GM18511 (cell line): ENCODE data around the gene MAF.
A peak's percentile ranks its signal among the peaks of the same experiment; 100 is the strongest.

Experiments
- ATAC-seq: cut with Tn5 transposase; IDR thresholded peaks from one replicate; pipeline ENCODE4 v1.9.1; 2021; ENCODE audit warnings: mild to moderate bottlenecking, moderate library complexity; ENCODE audit not compliant: unreplicated experiment

The MAF gene

DNA sequence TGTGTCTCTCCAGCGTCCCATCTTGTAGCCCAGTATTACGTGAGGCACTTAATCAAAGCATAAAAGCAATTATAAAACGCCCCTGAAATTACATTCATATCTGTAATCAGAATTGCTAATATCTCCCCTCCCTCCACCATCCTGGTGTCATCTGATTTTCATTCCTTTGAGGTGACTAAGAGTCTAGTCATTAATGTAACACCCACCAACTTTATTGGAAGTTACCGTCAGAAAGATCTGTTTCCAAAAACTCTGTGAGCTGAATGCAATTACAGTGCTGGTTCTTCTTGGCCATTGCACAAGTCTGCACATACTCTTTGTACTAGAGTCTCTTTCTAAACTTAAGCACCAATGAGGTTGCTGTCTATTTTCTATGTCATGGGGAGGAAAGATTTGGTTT is 12.5 kb upstream of the MAF start:
- ATAC-seq, result no peak

DNA sequence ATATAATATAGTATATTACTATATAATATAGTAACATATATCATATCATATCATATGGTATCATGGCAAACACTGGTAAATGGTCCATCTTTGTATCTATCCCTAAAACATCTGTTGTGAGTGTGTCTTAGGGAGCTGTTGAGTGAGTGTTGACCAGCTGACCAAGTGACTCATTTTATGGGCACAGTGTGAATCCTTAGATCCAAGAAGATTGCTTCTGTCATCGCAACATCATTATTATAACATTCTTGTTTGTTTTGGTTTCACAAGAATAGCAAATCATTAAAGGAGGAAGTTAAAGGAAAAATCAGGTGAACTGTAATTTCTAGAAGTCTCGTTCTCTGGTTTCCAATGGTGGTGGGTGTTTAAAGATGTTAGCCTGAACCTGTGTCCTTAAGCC is 11.7 kb upstream of the MAF start:
- no peak for ATAC-seq

DNA sequence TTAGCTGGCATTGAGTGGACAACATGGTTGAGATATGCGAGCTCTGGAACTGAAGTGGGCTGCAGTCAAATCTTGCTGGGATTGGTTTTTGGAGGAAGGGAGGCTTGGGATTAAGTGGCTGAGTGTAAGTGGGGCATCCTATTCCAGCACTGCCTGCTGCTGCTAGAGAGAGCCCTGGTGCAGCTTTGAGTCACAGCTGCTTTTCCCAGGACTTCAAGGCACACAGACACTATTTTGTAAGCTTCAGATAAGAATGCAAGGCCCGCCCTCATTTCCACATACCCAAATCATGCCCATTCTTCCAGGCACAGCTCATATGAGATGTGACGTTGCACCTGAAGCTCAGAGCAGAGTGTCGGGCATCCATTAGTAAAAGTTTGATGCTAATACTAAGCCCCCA is 10.2 kb upstream of the MAF start:
- ATAC-seq, result no peak

DNA sequence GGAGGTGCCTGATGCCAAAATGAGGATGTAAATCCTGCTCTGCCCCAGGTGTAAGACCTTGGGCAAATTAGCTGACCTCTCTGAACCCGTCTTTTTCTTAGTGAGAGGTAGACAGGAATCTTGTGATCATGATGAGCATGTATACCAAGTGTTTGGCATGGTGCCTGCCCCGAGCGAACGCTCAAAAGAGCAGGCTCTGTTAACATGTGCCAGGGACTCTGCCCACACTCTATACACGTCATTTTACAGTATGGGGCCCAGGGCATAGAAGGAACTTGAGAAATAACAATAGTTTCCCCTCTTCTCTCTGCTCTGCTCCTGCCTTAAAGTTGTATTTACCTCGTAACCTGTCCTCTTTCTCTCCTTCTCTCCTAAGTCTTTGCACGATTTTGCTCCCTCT is 9.3 kb upstream of the MAF start:
- ATAC-seq, result no peak

DNA sequence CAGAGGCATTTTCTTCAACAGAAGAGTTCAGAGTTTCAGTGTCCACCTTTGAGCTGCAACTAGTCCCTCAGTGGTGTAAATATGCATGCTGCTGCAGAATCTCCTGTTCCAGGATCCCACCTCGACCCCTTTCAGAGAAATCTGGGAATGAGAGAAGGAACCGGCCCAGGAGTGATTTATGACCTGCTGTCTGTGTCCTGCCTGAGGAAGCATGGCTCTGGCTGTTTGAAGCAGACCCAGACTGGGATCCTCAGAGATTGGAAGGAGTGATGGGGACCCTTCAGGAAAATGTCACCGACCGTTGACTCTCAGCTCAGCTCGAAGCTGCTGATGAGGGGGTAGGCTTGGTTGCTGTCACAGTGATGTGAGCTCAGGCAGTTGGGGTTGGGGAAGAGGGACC is 8.4 kb upstream of the MAF start:
- no peak for ATAC-seq

DNA sequence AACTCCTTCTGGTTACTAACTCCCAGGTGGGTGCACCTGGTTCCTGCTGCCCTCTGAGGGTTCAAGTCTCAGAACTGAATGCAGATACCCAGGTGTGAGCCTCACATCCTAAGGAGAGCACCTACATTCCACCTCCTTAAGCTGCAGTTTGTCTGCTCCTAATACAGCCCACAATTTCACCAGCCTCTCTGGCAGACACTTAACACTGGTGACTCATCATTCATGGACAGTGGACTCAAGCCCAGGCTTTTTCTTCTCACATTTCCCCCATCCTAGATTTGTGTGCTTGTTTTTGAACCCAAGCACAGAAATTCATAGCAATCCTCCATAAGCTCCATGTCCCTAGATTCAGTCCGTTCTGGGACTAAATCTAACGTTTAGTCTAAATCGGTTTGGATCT is 7.0 kb upstream of the MAF start:
- no peak for ATAC-seq

DNA sequence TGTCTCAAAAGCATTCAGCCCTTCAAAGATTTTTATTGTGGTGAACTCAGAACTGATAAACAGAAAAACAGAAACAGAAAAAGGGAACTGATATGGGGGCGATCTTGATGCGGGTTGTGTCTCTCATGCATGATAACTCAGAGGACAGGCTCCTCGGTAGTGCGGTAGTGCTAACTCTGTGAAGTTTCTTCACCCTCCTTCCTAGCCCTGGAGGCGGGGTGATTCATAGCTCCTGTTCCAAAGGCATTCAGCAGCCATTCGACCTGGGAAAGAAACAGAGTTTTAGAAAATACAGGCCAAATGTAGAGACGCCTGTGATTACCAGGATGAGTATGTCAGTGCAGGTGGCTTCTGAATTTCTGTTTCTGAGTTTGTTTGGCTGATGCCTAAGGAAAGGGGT is 5.5 kb upstream of the MAF start:
- peak; percentile 54 for ATAC-seq

DNA sequence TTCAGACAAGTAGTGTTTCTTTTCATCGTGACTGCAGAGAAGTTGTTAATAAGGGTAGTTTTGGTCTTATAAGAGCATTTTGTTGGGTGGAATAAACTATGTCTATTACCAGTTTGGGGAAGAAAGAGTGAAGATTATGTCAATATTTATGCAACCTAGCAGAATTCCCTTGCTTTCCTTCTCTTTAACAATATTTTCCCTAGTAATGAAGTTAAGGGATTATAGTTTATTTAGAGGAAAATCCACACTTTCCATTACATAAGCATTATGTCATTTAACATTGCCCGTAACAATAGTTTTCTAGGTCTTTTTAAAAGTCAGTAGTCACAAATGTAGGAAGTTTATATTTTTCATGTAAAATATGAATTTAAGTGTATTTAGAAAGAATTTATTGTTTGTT is 2.5 kb upstream of the MAF start:
- ATAC-seq, result no peak

DNA sequence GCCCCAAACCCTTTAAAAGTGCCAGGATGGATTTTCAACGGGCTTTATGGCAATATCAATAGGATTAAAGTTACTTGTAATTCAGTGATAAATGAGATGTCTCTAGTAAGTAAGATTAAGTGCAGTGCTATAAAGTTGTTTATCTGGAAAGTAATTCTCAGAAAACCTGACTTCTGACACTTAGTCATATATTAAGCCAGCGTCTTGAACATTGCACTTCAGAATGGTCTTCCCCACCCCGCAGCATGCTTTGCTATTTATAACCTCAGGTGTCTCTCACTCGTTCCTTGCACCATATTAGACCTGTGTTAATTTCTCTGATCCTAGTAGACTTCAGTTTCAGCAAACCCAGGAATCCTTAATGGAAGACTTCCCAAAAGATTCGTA is 2.1 kb upstream of the MAF start:
- ATAC-seq, result no peak

DNA sequence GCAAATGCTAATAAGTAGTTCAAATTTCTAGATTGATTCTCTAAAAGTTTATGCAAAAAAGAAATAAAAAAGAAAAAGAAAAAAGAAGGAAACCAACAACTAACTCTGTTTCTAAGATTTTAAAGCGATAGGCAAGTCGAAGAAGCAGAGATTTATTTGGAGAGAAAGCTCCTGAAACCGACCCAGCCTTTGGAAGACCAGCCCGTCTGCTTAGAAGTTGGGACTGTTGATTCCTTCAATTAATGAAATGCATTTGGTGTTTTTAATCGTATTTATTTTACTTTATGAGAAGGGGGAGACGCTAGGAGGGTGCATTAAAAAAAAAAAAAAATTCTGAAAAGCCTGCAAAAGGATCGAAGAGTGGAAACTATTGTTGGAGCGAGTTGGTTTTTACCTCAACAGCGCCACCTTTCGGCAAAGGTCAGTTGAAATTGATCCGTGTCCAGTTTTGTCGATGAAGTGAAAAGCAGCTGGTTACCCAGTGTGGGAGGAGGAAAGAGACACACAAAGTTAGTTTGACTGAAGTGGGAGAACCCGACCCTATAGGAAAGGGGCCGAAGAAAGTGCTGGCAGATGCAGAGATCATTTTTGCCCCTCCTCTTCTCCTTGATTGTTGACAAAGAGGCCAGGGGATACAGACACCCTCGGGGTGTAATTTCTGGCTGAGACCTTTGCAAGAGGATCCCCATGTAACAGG is 1.5 kb upstream of the MAF start:
- no peak for ATAC-seq

DNA sequence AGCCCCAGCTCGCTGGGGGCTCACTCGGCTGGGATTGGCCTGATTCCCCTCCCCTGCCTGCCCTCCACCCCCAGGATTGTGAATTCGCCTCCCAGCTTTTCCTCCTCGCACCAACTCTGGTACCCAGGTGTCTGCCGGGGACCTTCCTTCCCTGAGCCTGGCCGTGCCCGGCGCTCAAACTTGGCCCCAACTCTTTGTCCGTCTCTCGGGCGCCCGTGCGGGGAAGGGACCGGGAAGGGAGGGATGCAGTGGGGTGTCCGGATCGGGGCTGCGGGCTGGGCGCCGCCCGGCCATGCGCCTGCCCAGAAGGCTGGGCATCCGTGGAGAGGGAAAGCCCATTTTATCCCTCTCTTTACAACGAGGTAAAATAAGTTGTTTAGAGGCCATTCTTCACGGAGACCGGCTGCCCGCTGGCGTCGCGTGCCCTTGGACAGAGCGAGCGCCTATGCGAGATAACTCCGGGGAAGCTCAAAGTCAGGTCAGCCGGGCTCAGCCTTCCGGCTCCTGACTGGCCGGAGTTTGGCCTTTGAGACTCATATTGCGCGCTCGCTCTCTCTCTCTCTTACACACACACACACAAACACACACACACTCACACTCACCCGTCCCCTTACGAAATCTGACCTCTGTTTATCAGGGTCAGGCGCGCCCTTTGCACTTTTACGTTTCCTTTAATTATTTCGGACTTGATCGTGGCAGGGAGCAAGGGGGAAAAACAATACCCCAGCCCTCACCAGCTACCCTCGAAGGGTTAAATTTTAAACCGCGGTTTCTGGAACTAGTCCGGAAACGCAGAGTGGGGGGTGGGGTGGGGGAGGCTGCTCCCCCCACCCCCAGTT is 774 bp upstream of the MAF start:
- ATAC-seq, result no peak

DNA sequence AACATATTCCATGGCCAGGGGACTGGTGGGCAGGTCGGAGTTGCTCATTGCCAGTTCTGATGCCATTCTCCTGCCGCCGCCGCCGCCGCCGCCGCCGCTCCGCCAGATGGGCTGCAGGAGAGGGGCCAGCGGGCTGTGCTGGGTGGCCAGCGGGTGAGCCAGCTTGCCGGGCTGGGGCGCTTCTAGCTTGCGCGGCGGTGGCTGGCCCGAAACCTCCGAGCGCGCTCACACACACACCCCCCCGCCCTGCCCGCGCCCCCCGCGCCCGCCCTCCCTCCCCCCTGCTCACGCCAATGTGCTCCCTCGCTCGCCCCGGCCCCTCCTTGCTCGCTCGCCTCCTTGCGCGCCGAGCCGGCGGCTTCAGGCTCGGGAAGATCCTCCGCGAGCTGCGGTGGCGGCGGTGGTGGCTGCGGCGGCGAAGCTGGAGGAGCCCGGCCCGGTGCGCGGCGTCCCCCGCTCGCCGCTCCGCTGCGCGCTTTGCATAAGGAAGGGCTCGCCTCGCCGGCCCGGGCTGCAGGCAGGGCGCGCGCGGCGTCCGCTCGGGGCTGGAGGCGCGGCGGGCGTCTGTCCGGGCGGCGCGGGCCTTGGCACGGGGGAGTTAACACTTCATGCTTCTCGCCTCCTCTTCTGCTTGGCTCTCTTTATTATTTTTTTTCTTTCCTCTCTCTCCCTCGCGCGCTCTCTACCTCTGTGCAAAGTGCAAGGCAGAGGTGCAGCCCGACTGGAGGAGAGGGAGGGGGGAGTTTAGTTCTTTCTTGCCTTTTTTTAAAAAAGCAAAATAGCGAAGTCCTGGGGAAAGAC is 500 bp downstream of the MAF start:
- no peak for ATAC-seq

DNA sequence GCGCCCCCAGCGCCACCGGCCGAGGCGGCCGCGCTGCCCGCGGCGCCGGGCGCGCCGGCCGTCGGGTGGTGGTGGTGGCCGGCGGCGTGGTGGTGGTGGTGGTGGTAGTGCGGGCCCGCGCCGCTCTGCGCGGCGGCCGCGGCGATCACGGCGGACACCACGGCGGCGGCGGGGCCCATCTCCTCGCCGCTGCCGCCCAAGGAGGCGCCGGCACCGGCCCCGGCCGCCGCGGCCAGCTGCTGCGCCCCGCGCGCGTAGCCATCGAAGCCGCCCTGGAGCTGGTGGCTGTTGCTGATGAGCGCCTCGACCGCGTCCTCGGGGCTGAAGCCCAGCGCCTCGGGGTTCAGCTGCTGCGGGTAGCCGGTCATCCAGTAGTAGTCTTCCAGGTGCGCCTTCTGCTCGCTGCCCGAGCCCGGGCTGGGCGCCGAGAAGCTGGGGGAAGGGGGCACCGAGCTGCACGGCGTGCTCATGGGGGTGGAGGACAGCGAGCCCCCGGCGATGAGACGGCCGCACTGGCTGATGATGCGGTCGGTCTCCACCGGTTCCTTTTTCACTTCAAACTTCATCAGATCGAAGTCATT is 1.2 kb downstream of the MAF start:
- ATAC-seq, result no peak

DNA sequence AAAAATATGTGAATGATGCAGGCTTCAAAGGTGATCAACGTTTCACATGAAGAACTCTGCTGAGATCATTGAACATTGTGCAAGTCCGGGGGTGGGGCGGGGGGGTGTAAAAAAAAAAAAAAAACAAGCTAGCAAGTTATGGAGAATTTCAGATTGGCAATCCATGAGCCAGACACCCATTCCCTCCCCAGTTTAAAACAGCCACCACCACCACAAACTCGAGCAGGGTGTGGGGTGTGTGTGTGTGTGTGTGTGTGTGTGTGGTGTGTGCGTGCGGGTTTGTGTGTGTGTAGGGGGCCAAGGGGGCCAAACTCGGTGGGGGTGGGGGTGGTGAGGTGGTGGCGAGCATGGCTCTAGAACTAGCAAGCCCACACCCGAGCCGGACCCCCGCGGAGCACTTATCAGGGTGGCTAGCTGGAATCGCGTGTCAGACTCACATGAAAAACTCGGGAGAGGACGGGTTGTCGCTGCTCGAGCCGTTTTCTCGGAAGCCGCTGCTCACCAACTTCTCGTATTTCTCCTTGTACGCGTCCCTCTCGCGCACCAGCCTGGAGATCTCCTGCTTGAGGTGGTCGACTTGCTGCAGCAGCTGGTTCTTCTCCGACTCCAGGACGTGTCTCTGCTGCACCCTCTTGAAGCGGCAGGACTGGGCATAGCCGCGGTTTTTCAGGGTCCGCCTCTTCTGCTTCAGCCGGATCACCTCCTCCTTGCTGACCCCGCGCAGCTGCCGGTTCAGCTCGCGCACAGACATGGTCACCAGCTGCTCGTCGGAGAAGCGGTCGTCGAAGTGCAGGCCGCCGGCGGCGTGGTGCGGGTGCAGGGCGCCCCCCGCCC is 2.0 kb downstream of the MAF start:
- no peak for ATAC-seq

DNA sequence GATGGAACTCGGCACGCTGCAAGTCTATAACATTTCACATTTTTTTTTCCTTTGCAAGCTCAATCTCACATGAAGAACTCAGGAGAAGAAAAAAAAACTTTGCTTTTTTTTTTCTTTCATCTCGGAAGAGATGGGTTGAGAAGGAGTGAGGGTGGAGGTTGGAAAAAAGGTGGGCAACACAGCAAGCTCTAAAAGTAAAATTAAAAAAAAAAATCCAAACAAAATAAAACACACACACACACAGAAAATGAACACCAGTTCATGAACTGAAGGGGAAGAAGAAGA is 2.5 kb downstream of the MAF start:
- ATAC-seq, result no peak

DNA sequence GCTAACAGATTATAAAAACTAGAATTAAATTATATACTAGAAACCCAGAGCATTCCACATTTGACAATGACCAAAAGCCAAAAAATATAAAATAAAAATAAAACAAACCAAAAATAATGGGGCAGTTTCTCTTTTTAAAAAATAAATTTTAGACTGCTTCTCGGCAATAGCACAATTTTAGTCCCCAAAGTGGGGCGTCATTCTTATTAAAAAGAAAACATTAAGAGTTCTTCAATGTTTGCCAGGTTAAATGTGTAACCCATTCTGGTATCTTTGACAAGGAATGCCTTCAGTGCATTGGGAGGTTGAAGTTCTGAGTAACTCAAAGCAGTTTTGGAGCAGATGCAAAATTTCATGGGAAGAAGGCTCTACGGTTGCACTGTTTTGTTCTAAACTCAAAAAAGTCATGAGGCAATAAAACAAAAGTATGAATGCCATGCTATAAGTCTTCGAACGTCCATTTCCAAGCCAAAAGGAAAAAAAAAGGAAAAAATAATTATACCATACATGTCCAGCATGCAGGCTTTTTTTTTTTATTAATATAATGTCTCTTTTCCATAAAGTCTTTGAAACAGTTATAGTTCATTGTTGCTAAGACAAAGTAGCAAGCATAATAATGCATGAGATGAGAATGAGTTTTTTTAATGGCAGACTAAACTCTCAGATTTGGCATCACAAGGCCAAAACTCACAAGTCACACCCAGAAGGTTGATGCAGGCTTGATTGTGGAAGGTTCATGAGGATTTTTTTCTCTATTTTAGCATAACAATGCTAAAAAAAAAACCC is 3.1 kb downstream of the MAF start:
- ATAC-seq, result no peak

DNA sequence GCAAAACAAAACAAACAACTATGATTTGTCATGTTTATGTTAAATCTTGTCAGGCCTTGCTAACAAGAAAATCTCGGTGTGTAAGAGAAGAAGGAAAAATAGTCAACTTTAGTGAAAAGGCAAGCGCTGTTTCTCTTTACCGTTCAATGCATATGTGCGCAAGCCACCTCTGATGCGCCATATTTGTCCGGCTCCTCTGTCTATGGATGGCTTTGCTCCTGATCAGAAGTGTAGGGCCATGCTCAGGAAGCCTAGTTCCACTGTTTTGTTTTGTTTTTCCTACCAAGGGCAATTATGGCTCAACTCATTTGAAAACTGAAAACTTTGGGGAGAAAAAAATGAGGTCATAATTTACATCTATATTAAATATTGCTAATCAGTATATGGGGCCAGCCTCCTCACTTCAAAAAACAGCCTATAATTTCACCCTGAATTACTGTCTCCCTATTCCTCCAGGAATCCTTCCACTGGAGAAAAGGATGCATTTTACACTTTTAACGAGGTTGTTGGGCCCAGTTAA is 4.5 kb downstream of the MAF start:
- no peak for ATAC-seq

DNA sequence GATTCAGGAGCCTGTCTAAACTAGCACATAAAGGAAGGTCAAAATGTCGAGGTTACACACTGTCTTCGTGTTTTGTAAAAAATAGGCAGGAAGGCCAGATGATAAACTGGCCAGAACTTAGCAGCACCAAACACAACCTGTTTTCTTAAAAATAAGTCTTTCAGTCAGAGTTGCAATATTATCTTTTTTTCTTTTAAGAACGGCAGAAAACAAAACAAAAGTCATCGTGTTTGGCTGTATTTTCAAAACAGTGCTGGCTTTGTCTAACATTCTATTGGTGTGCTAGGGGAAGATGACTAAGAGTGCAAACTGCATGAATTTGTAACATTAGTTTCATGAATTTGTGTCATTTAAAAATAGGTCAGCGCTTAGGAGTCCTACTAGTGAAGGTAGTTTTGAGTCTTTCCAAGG is 5.3 kb downstream of the MAF start:
- ATAC-seq, result no peak

DNA sequence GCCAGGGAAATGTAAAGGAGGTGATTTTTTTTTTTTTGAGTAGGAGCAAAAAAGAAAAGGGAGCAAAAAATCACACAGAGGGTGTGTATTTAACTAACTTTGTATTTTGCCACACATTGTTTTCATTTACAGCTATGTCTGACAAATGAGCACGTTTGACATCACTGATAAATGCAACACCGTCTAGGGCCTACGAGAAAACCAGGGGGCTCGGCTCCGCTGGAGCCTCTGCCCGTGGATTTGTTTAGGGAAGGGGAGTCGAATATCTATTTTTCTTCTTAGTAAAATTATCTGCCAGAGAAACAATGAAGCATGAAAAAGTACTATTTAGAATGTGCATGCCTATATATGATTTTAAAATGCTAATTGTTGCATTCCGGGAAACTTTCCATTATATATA is 6.8 kb downstream of the MAF start:
- ATAC-seq, result no peak

DNA sequence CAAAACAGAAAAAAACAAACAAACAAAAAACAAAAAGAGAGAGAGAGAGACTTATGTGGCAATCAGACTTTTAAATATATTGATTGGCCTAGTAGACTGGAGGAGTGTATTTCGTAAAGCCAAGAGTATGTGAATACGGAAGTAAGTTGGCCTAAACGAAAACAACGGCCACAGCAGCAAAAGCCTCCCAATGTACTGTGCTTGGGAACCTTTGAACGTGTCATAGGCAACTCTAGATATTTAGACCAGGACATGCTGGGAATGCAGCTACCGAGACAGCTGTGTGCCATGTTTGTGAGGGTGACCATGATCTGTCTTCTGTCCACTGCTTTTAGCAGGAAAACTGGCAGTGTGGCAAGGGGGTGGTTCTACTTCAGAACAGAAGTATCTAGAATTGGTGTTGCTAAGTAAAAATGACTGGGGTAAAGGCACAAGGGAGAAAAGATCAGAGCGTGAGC is 7.4 kb downstream of the MAF start:
- no peak for ATAC-seq
